Glutamatergic neuron (in vitro differentiated cells): ENCODE measurements around the gene WDR82. TPM values are rescaled to one million over a fixed set of nuclear protein-coding genes. Genes with fewer than 3 reads are reported as not detected.

ENCODE experiments used
- DNase-seq: peaks from one replicate; pipeline ENCODE4 v3.0.0; 2022
- H3K27ac Mint-ChIP-seq: one replicate; pipeline ENCODE4 v1.8.0; 2020; ENCODE audit warnings: mild to moderate bottlenecking, mixed read lengths, inconsistent platforms; ENCODE audit not compliant: unreplicated experiment
- H3K27me3 Mint-ChIP-seq: one replicate; pipeline ENCODE4 v1.8.0; 2020; ENCODE audit warnings: mild to moderate bottlenecking, moderate library complexity, mixed read lengths, inconsistent platforms; ENCODE audit not compliant: unreplicated experiment
- H3K36me3 Mint-ChIP-seq: one replicate; pipeline ENCODE4 v1.8.0; 2020; ENCODE audit warnings: mild to moderate bottlenecking, mixed read lengths, inconsistent platforms; ENCODE audit not compliant: unreplicated experiment
- H3K4me1 Mint-ChIP-seq: one replicate; pipeline ENCODE4 v1.8.0; 2020; ENCODE audit warnings: mild to moderate bottlenecking, low read depth, mixed read lengths, inconsistent platforms; ENCODE audit not compliant: unreplicated experiment
- H3K4me3 Mint-ChIP-seq: one replicate; pipeline ENCODE4 v1.8.0; 2020; ENCODE audit warnings: mild to moderate bottlenecking, mixed read lengths, inconsistent platforms; ENCODE audit not compliant: unreplicated experiment
- H3K9me3 Mint-ChIP-seq: one replicate; pipeline ENCODE4 v1.8.0; 2020; ENCODE audit warnings: mild to moderate bottlenecking, moderate library complexity, mixed read lengths, inconsistent platforms; ENCODE audit not compliant: unreplicated experiment
- CTCF ChIP-seq: fragments of 200-600 bp; sonication (generic); IDR thresholded peaks from one replicate; pipeline ENCODE4 v1.5.0; 2021; ENCODE audit not compliant: partially characterized antibody, unreplicated experiment
- total RNA-seq: library from RNA; stranded (reverse); fragmentation: NEBNext Ultra II Directional; extraction: Animal tissue kit (Norgen Biotek cat#: 25700); gene quantifications from one replicate; pipeline ENCODE4 v1.2.1, GENCODE V29; 2021; ENCODE audit not compliant: unreplicated experiment

Gene WDR82
- total RNA-seq, 1 donor from 2014 or later: 118 TPM

- peaks cover 2% of the 10 kb centered on the region for H3K9me3 Mint-ChIP-seq
- no peaks in the 10 kb centered on the region for H3K36me3 Mint-ChIP-seq
- H3K27ac Mint-ChIP-seq: no peak overlapping the region
These were observed 16.0 kb downstream of the WDR82 start for GRCh38 chr3:52262447-52262846.

GRCh38 chr3:52259448-52259847 lies 19.0 kb downstream of the WDR82 start:
- Mint-ChIP-seq H3K4me1 (peaks cover 1% of the 10 kb centered on the region), H3K27ac (no peak overlapping the region), H3K9me3 (peaks cover 4% of the 10 kb centered on the region), H3K36me3 (no peaks in the 10 kb centered on the region), H3K27me3 (no peaks in the 10 kb centered on the region), H3K4me3 (no peak overlapping the region)
- TF ChIP-seq CTCF: no peak
- no peak for DNase-seq

More at GRCh38 chr3:52262447-52262846, 16.0 kb downstream of the WDR82 start:
- no peaks in the 10 kb centered on the region for H3K27me3 Mint-ChIP-seq
- no peak for DNase-seq
- H3K4me3 Mint-ChIP-seq: no peak overlapping the region
- peaks cover 1% of the 10 kb centered on the region for H3K4me1 Mint-ChIP-seq
- no peak for TF ChIP-seq CTCF

GRCh38 chr3:52259035-52259434 lies 19.4 kb downstream of the WDR82 start:
- no peaks in the 10 kb centered on the region for H3K36me3 Mint-ChIP-seq

GRCh38 chr3:52257911-52258310 lies 20.5 kb downstream of the WDR82 start:
- Mint-ChIP-seq H3K27ac (no peak overlapping the region), H3K27me3 (no peaks in the 10 kb centered on the region), H3K4me1 (no peaks in the 10 kb centered on the region), H3K4me3 (no peak overlapping the region), H3K36me3 (no peaks in the 10 kb centered on the region), H3K9me3 (peaks cover 7% of the 10 kb centered on the region)
- TF ChIP-seq CTCF: no peak
- DNase-seq: no peak

More at GRCh38 chr3:52259035-52259434, 19.4 kb downstream of the WDR82 start:
- peaks cover 4% of the 10 kb centered on the region for H3K9me3 Mint-ChIP-seq
- no peak overlapping the region for H3K4me3 Mint-ChIP-seq
- TF ChIP-seq CTCF: no peak
- DNase-seq: no peak
- H3K27me3 Mint-ChIP-seq: no peaks in the 10 kb centered on the region
- H3K27ac Mint-ChIP-seq: no peak overlapping the region
- peaks cover 1% of the 10 kb centered on the region for H3K4me1 Mint-ChIP-seq

- no peak for TF ChIP-seq CTCF
- peaks cover 7% of the 10 kb centered on the region for H3K9me3 Mint-ChIP-seq
- peaks cover 2% of the 10 kb centered on the region for H3K27me3 Mint-ChIP-seq
- no peaks in the 10 kb centered on the region for H3K36me3 Mint-ChIP-seq
- no peak for DNase-seq
- no peak overlapping the region for H3K4me3 Mint-ChIP-seq
- H3K27ac Mint-ChIP-seq: no peak overlapping the region
- no peaks in the 10 kb centered on the region for H3K4me1 Mint-ChIP-seq
These were observed 21.8 kb downstream of the WDR82 start for GRCh38 chr3:52256622-52257021.
